LNCAP (cell line): ENCODE measurements around the gene TBC1D8.
A peak's percentile ranks its signal among the peaks of the same experiment; 100 is the strongest.

Source experiments
- TF ChIP-seq, protein P1 (sequence below): fragments of 450-650 bp; IDR thresholded peaks from 2 replicates; pipeline ENCODE4 v1.5.1; 2017; ENCODE audit warnings: mild to moderate bottlenecking

The TBC1D8 gene

DNA sequence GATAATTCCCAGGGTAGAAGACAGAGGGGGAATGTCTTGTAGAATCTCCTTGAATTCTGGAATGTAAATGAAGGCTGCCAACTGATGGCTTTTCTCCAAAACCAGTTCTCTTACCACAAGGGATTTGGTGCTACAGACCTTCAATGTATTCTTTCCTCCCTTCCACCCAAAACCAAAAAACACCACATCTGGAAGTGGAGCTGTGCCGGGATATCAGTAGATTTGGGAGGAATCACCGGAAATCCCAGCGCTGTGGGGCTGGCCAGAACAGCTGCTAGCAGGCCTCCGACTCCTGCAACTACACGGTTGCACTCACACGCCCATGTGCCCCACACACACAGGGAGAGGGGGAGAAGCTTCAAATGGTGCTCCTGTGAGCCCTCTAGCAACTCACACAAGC, 103.4 kb downstream of the TBC1D8 start:
- TF ChIP-seq, protein P1, sequence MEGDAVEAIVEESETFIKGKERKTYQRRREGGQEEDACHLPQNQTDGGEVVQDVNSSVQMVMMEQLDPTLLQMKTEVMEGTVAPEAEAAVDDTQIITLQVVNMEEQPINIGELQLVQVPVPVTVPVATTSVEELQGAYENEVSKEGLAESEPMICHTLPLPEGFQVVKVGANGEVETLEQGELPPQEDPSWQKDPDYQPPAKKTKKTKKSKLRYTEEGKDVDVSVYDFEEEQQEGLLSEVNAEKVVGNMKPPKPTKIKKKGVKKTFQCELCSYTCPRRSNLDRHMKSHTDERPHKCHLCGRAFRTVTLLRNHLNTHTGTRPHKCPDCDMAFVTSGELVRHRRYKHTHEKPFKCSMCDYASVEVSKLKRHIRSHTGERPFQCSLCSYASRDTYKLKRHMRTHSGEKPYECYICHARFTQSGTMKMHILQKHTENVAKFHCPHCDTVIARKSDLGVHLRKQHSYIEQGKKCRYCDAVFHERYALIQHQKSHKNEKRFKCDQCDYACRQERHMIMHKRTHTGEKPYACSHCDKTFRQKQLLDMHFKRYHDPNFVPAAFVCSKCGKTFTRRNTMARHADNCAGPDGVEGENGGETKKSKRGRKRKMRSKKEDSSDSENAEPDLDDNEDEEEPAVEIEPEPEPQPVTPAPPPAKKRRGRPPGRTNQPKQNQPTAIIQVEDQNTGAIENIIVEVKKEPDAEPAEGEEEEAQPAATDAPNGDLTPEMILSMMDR = no peak

DNA sequence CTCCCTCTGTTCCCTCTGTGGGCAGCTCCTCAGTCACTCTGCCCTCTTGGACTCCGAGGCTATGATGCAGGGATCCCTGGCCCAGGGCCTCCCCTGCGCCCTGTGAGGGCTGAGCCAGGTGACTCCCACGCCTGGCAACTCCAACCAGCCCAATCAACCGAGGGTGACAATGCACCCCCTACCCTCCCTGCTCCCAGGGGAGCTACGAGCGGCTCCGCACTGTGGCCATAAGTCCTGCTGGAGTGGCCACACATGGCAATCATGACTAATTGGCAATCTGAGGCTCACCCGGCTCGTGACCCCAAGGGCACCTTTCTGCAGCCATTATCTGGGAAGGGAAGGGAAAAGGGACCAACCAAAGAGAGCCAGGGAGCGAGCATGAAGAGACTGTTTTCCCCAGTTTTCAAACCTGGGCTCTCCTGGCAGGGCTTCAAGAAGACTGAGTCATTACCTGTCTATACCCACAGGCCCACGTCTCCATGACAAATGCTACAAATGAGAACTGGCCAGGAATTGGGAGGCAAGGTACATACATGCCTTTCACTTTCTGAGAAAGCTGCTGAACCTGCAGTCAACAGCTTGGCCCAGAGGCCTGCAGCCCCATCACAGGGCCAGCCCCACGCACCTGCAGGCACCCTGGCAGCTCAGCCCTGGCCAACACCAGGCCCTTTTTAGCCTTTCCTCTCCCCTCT, 104.0 kb downstream of the TBC1D8 start:
- TF ChIP-seq, protein P1 = no peak

DNA sequence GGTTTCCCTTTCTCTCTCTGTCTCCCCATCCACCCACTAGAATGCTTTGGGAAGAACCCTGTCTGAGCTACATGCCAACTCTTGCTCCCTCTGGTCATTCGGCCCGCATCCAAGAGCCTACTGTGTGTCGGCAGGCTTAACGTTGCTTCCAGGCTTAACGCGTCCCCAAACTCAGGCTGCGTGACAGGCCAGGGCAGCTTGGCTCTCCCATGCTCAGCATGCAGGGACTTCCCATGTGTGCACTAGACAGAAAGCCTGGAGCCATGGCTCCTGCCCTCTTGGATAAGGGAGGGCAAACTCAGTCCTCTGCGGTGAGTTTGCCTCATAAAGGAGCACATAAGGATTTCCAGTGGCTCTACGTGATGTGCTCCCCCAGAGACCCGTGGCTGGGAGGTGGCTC, 105.9 kb downstream of the TBC1D8 start:
- TF ChIP-seq, protein P1 = no peak

DNA sequence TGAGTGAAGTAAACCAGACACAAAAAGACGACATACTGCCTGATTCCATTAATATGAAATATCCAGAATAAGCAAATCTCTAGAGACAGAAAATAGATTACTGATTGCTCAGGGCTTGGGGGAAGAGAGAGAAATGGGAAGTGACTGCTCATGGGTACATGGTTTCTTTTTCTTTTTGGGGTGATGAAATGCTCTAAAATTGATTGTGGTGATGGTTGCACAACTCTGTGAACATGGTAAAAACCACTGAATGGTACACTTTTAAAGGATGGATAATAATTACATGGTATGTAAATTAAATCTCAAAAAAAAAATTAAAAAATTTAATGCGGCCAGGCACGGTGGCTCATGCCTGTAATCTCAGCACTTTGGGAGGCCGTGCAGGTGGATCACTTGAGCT, 109.8 kb downstream of the TBC1D8 start:
- TF ChIP-seq, protein P1 = no peak

DNA sequence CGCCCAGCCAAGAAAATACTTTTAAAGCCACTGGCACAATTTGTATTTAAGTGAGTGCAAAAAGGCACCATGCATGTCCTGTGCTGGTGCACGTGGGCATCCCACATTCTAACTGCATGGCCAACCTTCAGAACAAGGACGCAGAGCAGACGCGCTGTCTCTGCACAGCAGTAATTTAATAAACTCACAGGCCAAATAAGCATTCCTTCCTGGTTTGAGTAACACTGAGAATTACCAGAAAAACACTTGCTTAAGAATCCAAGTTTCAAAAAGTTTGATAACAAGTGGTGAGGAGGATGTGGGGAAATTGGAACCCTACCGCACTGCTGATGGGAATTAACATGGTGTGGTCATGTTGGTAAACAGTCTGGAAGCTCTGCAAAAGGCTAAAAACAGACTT, 110.4 kb downstream of the TBC1D8 start:
- TF ChIP-seq, protein P1 = no peak

DNA sequence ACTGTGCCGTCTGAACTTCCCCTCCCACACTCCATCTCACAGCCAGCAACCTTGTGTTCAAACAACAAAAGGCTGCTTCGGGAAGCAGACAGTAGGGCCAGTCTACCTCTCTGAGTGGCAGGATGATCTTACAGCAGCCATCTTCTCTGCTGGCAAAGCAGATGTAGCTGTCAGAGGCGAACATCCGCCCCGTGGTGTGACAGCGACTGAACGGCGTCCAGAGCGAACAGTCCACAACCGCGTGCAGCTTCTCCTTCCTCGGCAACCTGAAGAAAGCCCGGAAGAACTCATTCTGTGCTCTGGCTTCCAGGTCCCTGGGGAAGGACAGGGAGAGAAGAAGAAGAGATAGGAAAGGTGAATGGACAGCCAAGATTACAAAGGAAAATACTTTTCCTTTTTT, 111.1 kb downstream of the TBC1D8 start:
- TF ChIP-seq, protein P1 = no peak

DNA sequence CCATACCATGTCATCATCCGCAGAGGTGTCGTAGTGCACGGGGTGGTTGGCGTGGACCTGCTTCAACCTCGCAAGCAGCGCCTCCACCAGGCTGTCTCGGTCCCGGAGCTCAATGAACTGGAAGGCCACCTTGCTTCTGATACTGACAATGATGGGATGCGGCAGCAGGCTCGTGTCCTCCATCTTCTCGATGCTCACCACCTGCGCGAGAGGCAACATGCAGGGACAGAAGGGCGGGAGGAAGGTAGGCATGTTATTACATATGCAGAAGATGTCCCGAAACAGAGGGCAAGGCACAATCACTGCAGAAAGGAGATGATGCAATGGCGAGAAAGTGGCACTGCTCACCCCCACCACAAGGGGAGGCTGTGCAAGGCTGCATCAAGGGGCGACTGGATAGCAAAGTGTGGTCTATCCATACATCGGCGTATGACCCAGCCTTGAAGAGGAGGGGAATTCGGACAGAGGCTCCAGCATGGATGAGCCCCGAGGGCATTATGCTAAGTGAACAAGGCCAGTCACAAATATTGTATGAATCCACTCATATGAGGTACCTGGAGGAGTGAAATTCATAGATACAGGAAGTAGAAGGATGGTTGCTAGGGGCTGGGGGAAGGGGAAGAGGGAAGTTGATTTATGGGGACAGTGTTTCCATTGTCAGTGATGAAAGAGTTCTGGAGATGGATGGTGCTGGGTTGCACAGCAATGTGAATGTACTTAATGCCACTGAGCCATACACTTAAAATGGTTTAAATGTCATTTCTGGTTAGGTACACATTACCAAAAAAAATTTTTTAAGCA, 112.5 kb downstream of the TBC1D8 start:
- TF ChIP-seq, protein P1 = peak; percentile 38; the same call in 1 of the 2 replicates
